ENCODE data around the gene CATSPERB.

DNA sequence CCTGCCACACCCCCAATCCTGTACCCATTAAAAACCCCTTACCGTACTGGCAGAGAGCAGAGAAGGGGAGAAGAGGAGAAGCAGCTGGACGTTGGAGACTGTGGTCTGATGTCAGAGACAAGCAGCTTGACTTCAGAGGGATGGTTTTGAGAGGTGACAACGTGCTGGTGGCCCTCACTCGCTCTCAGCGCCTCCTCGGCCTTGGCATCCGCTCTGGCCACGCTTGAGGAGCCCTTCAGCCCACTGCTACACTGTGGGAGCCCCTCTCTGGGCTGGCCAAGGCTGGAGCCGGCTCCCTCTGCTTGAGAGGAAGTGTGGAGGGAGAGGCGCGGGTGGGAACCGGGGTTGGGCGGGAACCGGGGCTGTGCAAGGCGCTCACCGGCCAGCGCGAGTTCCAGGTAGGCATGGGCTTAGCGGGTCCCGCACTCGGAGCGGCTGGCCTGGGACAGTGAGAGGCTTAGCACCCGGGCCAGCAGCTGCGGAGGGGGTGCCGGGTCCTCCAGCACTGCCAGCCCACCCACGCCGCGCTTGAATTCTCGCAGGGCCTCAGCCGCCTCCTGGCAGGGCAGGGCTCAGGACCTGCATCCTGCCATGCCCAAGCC lies 154.2 kb downstream of the CATSPERB start:
- TF ChIP-seq, protein P1, sequence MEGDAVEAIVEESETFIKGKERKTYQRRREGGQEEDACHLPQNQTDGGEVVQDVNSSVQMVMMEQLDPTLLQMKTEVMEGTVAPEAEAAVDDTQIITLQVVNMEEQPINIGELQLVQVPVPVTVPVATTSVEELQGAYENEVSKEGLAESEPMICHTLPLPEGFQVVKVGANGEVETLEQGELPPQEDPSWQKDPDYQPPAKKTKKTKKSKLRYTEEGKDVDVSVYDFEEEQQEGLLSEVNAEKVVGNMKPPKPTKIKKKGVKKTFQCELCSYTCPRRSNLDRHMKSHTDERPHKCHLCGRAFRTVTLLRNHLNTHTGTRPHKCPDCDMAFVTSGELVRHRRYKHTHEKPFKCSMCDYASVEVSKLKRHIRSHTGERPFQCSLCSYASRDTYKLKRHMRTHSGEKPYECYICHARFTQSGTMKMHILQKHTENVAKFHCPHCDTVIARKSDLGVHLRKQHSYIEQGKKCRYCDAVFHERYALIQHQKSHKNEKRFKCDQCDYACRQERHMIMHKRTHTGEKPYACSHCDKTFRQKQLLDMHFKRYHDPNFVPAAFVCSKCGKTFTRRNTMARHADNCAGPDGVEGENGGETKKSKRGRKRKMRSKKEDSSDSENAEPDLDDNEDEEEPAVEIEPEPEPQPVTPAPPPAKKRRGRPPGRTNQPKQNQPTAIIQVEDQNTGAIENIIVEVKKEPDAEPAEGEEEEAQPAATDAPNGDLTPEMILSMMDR (conservative IDR thresholded peaks at IDR 0.05 in 1 of 2, IDR thresholded peaks at IDR 0.05 in 1 of 2; ENCODE audit: low read depth in 1 of 2, low read length in 2 of 2) = no peak
- no peak for TF ChIP-seq EZH2 (IDR thresholded peaks at IDR 0.05; ENCODE audit: low read length, missing control alignments)
